SK-N-MC (cell line): ENCODE measurements around the gene B3GAT1.

Experiments used
- DNase-seq: peaks from one replicate; pipeline ENCODE4 v3.0.0-alpha.2; 2011; ENCODE audit warnings: low read depth, low spot score
- H3K27ac ChIP-seq: fragments of 200-600 bp; sonication (generic); 2 replicates; pipeline ENCODE4 v1.5.1; 2016; ENCODE audit warnings: mixed run types
- H3K36me3 ChIP-seq: fragments of 200-600 bp; sonication (generic); 2 replicates; pipeline ENCODE4 v1.6.1; 2017; ENCODE audit warnings: antibody characterized with exemption, low read length, mixed read lengths; ENCODE audit not compliant: insufficient read depth
- H3K4me3 ChIP-seq: fragments of 200-600 bp; sonication (generic); 2 replicates; pipeline ENCODE4 v1.5.1; 2016
- H3K9ac ChIP-seq: fragments of 200-600 bp; sonication (generic); 2 replicates; pipeline ENCODE4 v1.8.0; 2017; ENCODE audit warnings: mixed run types, mixed read lengths; ENCODE audit not compliant: insufficient read length
- H3K9me3 ChIP-seq: fragments of 200-600 bp; sonication (generic); 2 replicates; pipeline ENCODE4 v1.6.1; 2017; ENCODE audit warnings: low read depth, mild to moderate bottlenecking, antibody characterized with exemption, low read length, moderate library complexity, mixed read lengths
- EZH2 ChIP-seq: fragments of 200-600 bp; sonication (generic); IDR thresholded peaks from one replicate; pipeline ENCODE4 v1.6.1; 2017; ENCODE audit warnings: antibody characterized with exemption
- FOXP2 ChIP-seq: optimal IDR thresholded peaks from 2 replicates; pipeline ENCODE3; 2011; ENCODE audit warnings: mild to moderate bottlenecking, moderate library complexity; ENCODE audit not compliant: insufficient read depth; ENCODE audit errors: extremely low read length, control extremely low read depth
- POLR2AphosphoS5 ChIP-seq: IDR thresholded peaks from 2 replicates; pipeline ENCODE4 v1.6.1; 2012; ENCODE audit warnings: mild to moderate bottlenecking, low read depth, low read length, borderline replicate concordance

Gene B3GAT1

DNA sequence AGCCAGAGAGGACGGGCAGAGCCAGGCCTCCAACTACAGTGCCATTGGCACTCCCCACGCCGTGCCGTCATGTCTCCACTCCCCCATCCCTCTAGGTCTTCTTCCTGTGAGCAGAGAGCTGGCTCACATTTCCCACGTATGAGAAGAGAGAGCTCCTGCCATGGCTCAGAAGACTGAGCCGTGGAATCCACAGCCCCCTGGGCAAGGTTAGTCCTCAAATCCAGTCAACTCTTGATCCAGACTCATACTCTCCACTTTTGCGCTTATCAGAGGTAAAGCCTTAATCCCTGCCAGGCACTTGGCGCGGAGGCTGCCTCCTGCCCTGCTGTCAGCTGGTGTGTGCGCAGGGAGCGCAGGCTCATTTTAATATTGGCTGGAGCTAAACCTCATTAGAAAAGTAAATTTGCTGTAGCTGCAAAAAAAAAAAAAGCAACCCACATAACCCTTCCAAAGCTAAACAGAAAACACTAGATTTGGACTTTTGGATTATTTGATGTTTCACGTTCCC lies 4.7 kb downstream of the B3GAT1 start:
- Histone ChIP-seq H3K9ac (no peak overlapping the region), H3K36me3 (no peaks in the 10 kb centered on the region), H3K27ac (no peak overlapping the region), H3K9me3 (no peaks in the 10 kb centered on the region), H3K4me3 (no peak overlapping the region)
- no peak for DNase-seq
- TF ChIP-seq POLR2AphosphoS5 (no peak), FOXP2 (no peak), EZH2 (no peak)

DNA sequence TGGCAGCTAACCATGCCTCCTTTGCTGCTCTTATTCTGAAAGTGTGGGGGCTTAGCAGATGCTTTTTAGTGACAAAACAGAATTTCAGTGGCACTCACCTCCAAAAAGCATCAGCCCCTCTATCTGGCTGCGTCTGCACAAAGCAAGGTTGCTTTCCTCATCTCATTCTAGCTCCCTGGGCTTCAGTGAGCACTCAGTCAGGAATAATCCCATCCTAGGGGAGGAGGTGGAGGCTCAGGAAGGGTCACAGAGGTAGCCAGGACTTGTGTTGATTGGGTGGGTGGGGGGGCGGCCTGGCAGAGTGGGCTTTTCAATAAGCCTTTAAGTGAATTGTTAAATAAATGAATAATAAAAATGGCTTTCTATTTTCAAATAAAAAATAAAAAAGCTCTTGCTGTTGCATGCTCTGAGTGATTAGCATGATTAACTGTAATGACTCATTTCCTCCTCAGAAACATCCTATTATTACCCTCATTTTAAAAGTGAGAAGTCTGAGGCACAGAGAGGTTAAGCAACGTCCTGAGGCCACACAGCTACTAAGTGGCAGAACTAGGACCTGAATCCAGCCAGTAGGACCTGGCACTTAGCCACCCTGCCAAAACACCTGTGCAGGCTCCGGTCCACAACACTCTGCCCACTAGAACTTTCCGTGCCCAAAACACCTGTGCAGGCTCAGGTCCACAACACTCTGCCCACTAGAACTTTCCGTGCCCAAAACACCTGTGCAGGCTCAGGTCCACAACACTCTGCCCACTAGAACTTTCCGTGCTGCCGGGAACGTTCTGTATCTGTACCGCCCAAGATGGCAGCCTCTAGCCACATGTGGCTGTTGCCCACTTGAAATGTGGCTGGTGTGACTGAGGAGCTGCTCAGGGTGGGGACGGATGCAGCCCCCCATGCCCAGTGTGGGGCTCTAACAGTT lies 5.5 kb downstream of the B3GAT1 start:
- H3K4me3 ChIP-seq = no peak overlapping the region
- DNase-seq = no peak
- H3K27ac ChIP-seq = no peak overlapping the region
- TF ChIP-seq FOXP2 (no peak), EZH2 (no peak), POLR2AphosphoS5 (no peak)
- no peaks in the 10 kb centered on the region for H3K36me3 ChIP-seq
- H3K9ac ChIP-seq = no peak overlapping the region
- no peaks in the 10 kb centered on the region for H3K9me3 ChIP-seq

DNA sequence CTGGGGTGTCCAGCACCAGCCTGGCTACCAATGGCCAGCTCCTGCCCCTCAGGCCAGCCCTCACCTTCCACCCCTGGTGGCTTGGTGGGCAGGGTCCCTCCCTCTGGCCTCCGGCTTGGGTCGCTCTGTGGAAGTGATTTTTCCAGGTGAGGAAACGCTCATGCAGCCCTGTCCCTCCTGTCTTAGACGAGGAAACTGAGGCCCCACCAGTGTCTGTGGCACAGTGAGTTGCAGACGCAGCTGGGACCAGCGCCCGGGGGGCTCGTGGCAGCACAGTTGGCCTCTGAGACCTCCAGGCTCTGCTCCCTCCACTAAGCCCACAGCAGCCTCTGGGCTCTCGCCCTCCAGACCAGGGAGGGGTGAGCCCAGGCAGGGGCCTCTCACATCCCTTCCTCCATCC lies 6.2 kb downstream of the B3GAT1 start:
- no peaks in the 10 kb centered on the region for H3K9me3 ChIP-seq
- no peak for DNase-seq
- TF ChIP-seq FOXP2 = no peak
- TF ChIP-seq POLR2AphosphoS5 = no peak
- no peak for TF ChIP-seq EZH2
- H3K27ac ChIP-seq = no peak overlapping the region
- no peaks in the 10 kb centered on the region for H3K36me3 ChIP-seq
- no peak overlapping the region for H3K4me3 ChIP-seq
- H3K9ac ChIP-seq = no peak overlapping the region

DNA sequence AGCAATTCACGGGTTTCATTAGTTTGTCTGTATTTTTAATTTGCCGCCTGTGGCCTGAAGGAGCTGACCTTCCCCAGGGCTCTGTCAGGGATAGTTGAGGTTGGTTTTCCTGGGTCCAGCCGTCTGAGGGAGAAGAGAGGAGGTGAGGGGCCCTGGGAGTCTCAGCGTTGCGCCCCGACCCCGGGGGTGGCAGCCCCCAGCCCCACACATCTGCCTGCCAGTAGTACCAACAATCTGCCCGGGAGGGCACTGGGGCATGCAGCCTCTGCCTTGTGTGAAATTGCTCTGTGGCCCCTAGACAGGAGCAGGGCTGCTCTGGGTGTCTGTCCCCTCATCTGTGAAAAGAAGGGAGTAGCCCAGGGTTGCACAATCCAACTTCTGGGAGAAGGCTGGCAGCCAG lies 6.6 kb downstream of the B3GAT1 start:
- no peak for DNase-seq
- TF ChIP-seq POLR2AphosphoS5 (no peak), FOXP2 (no peak), EZH2 (no peak)
- Histone ChIP-seq H3K27ac (no peak overlapping the region), H3K36me3 (no peaks in the 10 kb centered on the region), H3K4me3 (no peak overlapping the region), H3K9me3 (no peaks in the 10 kb centered on the region), H3K9ac (no peak overlapping the region)

DNA sequence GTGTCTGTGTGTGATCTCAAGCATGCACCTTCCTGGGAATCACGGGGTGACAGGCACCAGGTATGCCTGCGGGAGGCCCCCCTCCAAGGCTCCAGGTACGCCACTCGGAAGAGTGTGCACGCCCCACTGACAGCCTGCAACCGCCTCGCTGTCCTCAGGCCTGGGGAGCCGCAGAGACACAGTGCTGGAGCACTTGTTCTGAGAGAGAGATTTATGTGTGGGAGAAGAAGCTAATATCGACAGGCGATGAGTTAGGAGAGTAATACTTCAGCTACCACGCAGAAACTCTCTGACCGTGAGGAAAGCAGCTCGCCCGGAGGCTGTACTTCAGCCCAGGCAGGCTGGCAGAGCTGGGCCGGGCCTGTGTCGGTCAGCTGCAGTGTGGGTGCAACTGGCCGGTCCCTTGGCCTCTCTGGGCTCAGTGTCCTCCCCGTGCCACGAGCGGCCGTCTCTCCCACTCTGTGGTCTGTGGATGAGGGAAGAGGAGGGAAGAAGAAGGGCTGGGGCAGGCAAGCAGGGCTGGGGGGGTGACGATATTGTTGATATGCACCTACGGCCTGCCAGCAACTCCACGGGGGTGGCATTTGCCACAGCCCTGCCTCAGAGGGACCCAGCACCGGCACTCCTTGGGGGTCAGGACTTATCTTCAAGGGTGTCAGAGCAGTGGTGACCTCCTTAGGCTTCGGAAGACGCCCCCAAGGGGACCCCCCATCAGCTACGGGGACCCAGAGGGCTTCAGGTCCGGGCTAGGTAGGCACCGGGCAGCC lies 7.3 kb downstream of the B3GAT1 start:
- Histone ChIP-seq H3K36me3 (no peaks in the 10 kb centered on the region), H3K27ac (no peak overlapping the region), H3K9me3 (no peaks in the 10 kb centered on the region), H3K9ac (no peak overlapping the region), H3K4me3 (no peak overlapping the region)
- DNase-seq = no peak
- no peak for TF ChIP-seq FOXP2
- no peak for TF ChIP-seq POLR2AphosphoS5
- TF ChIP-seq EZH2 = no peak

DNA sequence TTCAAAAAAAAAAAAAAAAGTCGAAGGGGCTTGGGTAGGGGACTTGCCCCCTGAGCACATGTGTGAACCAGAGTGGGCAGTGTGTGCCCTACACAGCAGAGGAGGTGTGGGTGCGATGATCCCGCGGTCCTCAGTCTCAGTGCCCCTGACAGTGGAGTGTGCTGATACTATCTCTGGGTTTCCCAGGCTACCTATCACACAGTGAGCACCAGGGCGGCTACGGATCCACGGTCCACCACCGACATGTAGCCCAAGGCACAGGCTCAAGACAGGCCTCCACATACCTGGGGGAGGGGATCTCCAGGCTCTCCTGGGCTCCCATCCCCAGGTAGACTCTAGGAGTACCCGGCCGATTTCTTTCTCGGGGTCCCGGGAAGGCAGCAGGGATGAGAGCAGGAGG lies 9.1 kb downstream of the B3GAT1 start:
- H3K9ac ChIP-seq = no peak overlapping the region
- H3K36me3 ChIP-seq = no peaks in the 10 kb centered on the region
- H3K27ac ChIP-seq = no peak overlapping the region
- no peak for DNase-seq
- no peak overlapping the region for H3K4me3 ChIP-seq
- TF ChIP-seq EZH2 (no peak), FOXP2 (no peak), POLR2AphosphoS5 (no peak)
- no peaks in the 10 kb centered on the region for H3K9me3 ChIP-seq

DNA sequence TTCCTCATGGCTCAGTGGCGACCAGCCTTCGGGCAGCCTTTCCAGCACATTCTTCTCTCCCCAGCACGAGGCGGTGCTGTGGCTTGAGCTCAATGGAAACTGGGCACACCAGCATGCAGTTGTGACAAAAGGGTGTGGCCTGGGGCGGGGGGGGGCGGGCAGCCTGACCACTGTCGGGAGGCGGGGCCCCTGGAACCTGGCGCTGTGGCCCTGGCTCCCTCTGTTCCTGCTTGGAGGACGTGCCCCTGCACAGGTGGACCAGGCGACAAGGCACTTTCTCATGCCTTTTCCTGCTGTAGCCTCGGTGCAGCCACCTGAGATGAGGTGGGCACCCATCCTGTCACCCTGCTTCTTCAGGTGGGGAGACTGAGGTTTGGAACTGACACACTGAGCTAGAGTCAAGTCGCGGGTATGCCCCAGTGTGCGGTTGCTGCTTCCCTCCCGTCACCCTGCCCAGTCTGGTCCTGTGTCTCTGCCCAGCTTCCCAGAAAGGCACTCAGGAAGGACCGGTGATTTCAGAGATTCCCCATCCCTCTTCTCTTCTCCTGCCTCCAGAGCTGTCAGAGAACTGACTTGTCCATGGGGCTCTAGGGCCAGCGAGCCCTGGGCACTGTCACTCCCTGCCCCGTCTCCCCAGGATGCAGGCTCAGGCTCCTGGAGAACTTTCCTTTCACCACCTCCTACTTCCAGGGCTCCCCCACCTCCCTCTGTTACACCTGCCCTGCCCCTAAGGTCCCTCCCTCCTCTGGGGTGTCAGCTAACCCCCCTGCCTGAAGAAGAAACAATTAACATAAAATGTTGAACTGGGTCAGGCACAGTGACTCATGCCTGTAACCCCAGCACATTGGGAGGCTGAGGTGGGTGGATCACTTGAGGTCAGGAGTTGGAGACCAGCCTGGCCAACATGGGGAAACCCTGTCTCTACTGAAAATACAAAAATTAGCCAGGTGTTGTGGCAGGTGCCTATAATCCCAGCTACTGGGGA lies 9.9 kb downstream of the B3GAT1 start:
- no peaks in the 10 kb centered on the region for H3K36me3 ChIP-seq
- no peak overlapping the region for H3K4me3 ChIP-seq
- no peak for DNase-seq
- H3K27ac ChIP-seq = no peak overlapping the region
- no peak for TF ChIP-seq EZH2
- no peak for TF ChIP-seq FOXP2
- no peak for TF ChIP-seq POLR2AphosphoS5
- no peaks in the 10 kb centered on the region for H3K9me3 ChIP-seq
- no peak overlapping the region for H3K9ac ChIP-seq
